HCT116 (cell line): Measurements from ENCODE around the gene DAAM2. TPM values are rescaled to one million over a fixed set of nuclear protein-coding genes. Genes with fewer than 3 reads are reported as not detected.

Experiments used
- ATAC-seq: fragments of 200-7000 bp; cut with Tn5 transposase; 2 replicates; pipeline ENCODE4 v1.9.1; 2020; ENCODE audit warnings: mild to moderate bottlenecking, moderate library complexity
- BruUV-seq: library from RNA; stranded (reverse); fragments of 400-500 nt; replicated peaks from 2 replicates; lab custom pipeline; 2021; lab: Mats Ljungman, UMichigan
- CTCF ChIA-PET: fragments of 300-600 bp; sonication (Branson Sonifier 250); formaldehyde crosslinking; loops from one replicate; lab custom pipeline; 2021; ENCODE audit warnings: antibody characterized with exemption; lab: Charles Lee
- POLR2A ChIA-PET: fragments of 300-600, 350-600 bp; sonication (Branson Sonifier 250); formaldehyde crosslinking; loops from one replicate; lab custom pipeline; 2021; ENCODE audit warnings: antibody characterized with exemption; lab: Charles Lee
- RAD21 ChIA-PET, 2 experiments: fragments of 300-600 bp; sonication (Branson Sonifier 250); formaldehyde crosslinking; loops; one replicate each; lab custom pipeline; 2023; ENCODE audit warnings: low total read pairs in 2 of 2; ENCODE audit not compliant: uncharacterized antibody in 2 of 2, unreplicated experiment in 2 of 2, low non-redundant PET in 1 of 2; lab: Charles Lee
- DNase-seq: peaks from one replicate; pipeline ENCODE4 v3.0.0-alpha.2; 2010; ENCODE audit warnings: low read depth, low spot score
- H2AFZ ChIP-seq: fragments of 200-600 bp; shearing (Covaris generic), sonication (generic); 2 replicates; pipeline ENCODE4 v1.6.1; 2017; ENCODE audit warnings: low read depth, mixed run types, mixed read lengths, antibody characterized with exemption, low read length; ENCODE audit not compliant: poor library complexity, severe bottlenecking
- H3K27ac ChIP-seq: 2 replicates; pipeline ENCODE4 v1.5.1; 2012; ENCODE audit warnings: low read depth, low read length
- H3K27me3 ChIP-seq: fragments of 200-600 bp; sonication (generic); 2 replicates; pipeline ENCODE4 v1.6.1; 2016; ENCODE audit warnings: mixed run types, low read length, mixed read lengths; ENCODE audit not compliant: insufficient read depth
- H3K36me3 ChIP-seq, 2 experiments: fragments of 200-500 bp in 1 of 2; fragments of 200-600 bp in 1 of 2; sonication (Bioruptor generic) in 1 of 2; sonication (generic) in 1 of 2; 2 replicates each; pipeline versions ENCODE4 v1.5.1 to v1.6.1; 2014 to 2016; ENCODE audit warnings: low read length in 2 of 2, inconsistent platforms in 1 of 2, mixed read lengths in 1 of 2, mixed run types in 1 of 2; ENCODE audit not compliant: insufficient read depth in 2 of 2, control insufficient read depth in 1 of 2
- H3K4me1 ChIP-seq, 2 experiments: fragments of 200-600 bp in 1 of 2; sonication (generic) in 1 of 2; 2 replicates each; pipeline versions ENCODE4 v1.5.1 to v1.6.1; 2012 to 2017; ENCODE audit warnings: low read length in 2 of 2, inconsistent platforms in 1 of 2, mild to moderate bottlenecking in 1 of 2, mixed read lengths in 1 of 2, mixed run types in 1 of 2, moderate library complexity in 1 of 2; ENCODE audit not compliant: insufficient read depth in 2 of 2, control insufficient read depth in 1 of 2
- H3K4me2 ChIP-seq: fragments of 200-600 bp; sonication (generic); 2 replicates; pipeline ENCODE4 v1.6.1; 2017; ENCODE audit warnings: mixed run types, low read length, mixed read lengths
- H3K4me3 ChIP-seq, 2 experiments: fragments of 200-600 bp in 1 of 2; sonication (generic) in 1 of 2; replicated peaks in 1 of 2; 2 replicates each; pipeline ENCODE4 v1.5.1; 2011 to 2016; ENCODE audit warnings: low read length in 2 of 2, control low read depth in 1 of 2, low read depth in 1 of 2, mild to moderate bottlenecking in 1 of 2, mixed read lengths in 1 of 2, mixed run types in 1 of 2
- H3K79me2 ChIP-seq: fragments of 200-600 bp; sonication (generic); 2 replicates; pipeline ENCODE4 v1.6.1; 2017; ENCODE audit warnings: mild to moderate bottlenecking, mixed run types, low read length, moderate library complexity, mixed read lengths; ENCODE audit not compliant: insufficient read depth
- H3K9ac ChIP-seq: fragments of 200-600 bp; sonication (generic); 2 replicates; pipeline ENCODE4 v1.6.1; 2016; ENCODE audit warnings: low read length, mixed read lengths
- H3K9me2 ChIP-seq: fragments of 200-600 bp; sonication (generic), shearing (Covaris generic); 2 replicates; pipeline ENCODE4 v1.6.1; 2017; ENCODE audit warnings: mixed run types, mild to moderate bottlenecking, moderate library complexity; ENCODE audit not compliant: insufficient read depth
- H3K9me3 ChIP-seq, 2 experiments: fragments of 200-500 bp in 1 of 2; fragments of 200-600 bp in 1 of 2; sonication (Bioruptor generic) in 1 of 2; sonication (generic) in 1 of 2; 2 replicates each; pipeline ENCODE4 v1.6.1; 2014 to 2017; ENCODE audit warnings: low read length in 2 of 2, mixed read lengths in 2 of 2, inconsistent platforms in 1 of 2, low read depth in 1 of 2, mild to moderate bottlenecking in 1 of 2, mixed run types in 1 of 2, moderate library complexity in 1 of 2; ENCODE audit not compliant: control insufficient read depth in 1 of 2, insufficient read depth in 1 of 2
- H4K20me1 ChIP-seq: fragments of 200-600 bp; sonication (generic), shearing (Covaris generic); 2 replicates; pipeline ENCODE4 v1.6.1; 2017; ENCODE audit warnings: mixed run types, mild to moderate bottlenecking, moderate library complexity; ENCODE audit not compliant: insufficient read depth
- CBX3 ChIP-seq: IDR thresholded peaks from 2 replicates; pipeline ENCODE4 v1.6.1; 2012; ENCODE audit warnings: low read depth
- CTCF ChIP-seq, 3 experiments: fragments of 200-600 bp in 1 of 3; sonication (generic) in 1 of 3; IDR thresholded peaks in 2 of 3; conservative IDR thresholded peaks in 1 of 3; 2 replicates each; pipeline ENCODE4 v1.5.1; 2012 to 2017; ENCODE audit warnings: low read depth in 2 of 3, low read length in 2 of 3, antibody characterized with exemption in 1 of 3, borderline replicate concordance in 1 of 3, control low read depth in 1 of 3, mild to moderate bottlenecking in 1 of 3, mixed read lengths in 1 of 3, mixed run types in 1 of 3, moderate library complexity in 1 of 3; ENCODE audit not compliant: insufficient read depth in 1 of 3
- EZH2phosphoT487 ChIP-seq: fragments of 200-600 bp; IDR thresholded peaks from 2 replicates; pipeline ENCODE4 v1.6.1; 2018; ENCODE audit warnings: antibody characterized with exemption, borderline replicate concordance
- MAX ChIP-seq: IDR thresholded peaks from 2 replicates; pipeline ENCODE4 v1.6.1; 2012
- ZBTB33 ChIP-seq: IDR thresholded peaks from 2 replicates; pipeline ENCODE4 v1.6.1; 2011; ENCODE audit warnings: mild to moderate bottlenecking, low read length, moderate library complexity; ENCODE audit not compliant: insufficient replicate concordance; ENCODE audit errors: extremely low read depth
- ZNF274 ChIP-seq: fragments of 200-500 bp; sonication (Bioruptor generic); IDR thresholded peaks from 2 replicates; pipeline ENCODE4 v1.6.1; 2014; ENCODE audit warnings: mild to moderate bottlenecking, low read depth, low read length, inconsistent platforms
- intact Hi-C: fragments of 100-400 bp; cut with micrococcal nuclease; formaldehyde crosslinking; loops from 2 replicates; pipeline ENCODE4 v1.10.0; 2022
- total RNA-seq: library from RNA; stranded (reverse); gene quantifications from one replicate; pipeline ENCODE4 v1.2.1, GENCODE V29; 2021; ENCODE audit not compliant: unreplicated experiment

DAAM2 gene
- total RNA-seq, 1 experiment from 2014 or later = not detected

GRCh38 chr6:39942903-39943580 lies 150.9 kb downstream of the DAAM2 start:
- CTCF ChIA-PET = no interaction called here
- H3K36me3 ChIP-seq = no peaks in the 10 kb centered on the region
- H3K27ac ChIP-seq = no peak overlapping the region
- no peak for ATAC-seq
- no peak for TF ChIP-seq CTCF (IDR thresholded peaks at IDR 0.05 in 2 of 3, conservative IDR thresholded peaks at IDR 0.05 in 1 of 3; ENCODE audit: borderline replicate concordance in 1 of 3, insufficient read depth in 1 of 3, low read depth in 2 of 3, low read length in 2 of 3)
- TF ChIP-seq MAX = no peak
- TF ChIP-seq EZH2phosphoT487 = no peak
- TF ChIP-seq ZNF274 = no peak
- no peak for TF ChIP-seq CBX3
- TF ChIP-seq ZBTB33 = no peak
- H3K79me2 ChIP-seq = no peaks in the 10 kb centered on the region
- peaks cover 6% of the 10 kb centered on the region; the same call in 1 of the 2 replicates for H3K27me3 ChIP-seq
- BruUV-seq = no TSS peak
- H3K4me2 ChIP-seq = no peak overlapping the region
- H2AFZ ChIP-seq = no peak overlapping the region
- H3K9me3 ChIP-seq = no peaks in the 10 kb centered on the region
- POLR2A ChIA-PET = no interaction called here
- H3K4me3 ChIP-seq = no peak overlapping the region
- no peak overlapping the region for H3K9ac ChIP-seq
- RAD21 ChIA-PET = no interaction called here
- intact Hi-C loops = no loop called here
- no peaks in the 10 kb centered on the region for H4K20me1 ChIP-seq
- DNase-seq = no peak
- no peaks in the 10 kb centered on the region for H3K9me2 ChIP-seq
- H3K4me1 ChIP-seq = peaks cover 2 to 4% of the 10 kb centered on the region in 2 experiments; a peak in 2 of 4 replicates
